Measurements from ENCODE around the gene CHRNA7.

- TF ChIP-seq, protein P1, sequence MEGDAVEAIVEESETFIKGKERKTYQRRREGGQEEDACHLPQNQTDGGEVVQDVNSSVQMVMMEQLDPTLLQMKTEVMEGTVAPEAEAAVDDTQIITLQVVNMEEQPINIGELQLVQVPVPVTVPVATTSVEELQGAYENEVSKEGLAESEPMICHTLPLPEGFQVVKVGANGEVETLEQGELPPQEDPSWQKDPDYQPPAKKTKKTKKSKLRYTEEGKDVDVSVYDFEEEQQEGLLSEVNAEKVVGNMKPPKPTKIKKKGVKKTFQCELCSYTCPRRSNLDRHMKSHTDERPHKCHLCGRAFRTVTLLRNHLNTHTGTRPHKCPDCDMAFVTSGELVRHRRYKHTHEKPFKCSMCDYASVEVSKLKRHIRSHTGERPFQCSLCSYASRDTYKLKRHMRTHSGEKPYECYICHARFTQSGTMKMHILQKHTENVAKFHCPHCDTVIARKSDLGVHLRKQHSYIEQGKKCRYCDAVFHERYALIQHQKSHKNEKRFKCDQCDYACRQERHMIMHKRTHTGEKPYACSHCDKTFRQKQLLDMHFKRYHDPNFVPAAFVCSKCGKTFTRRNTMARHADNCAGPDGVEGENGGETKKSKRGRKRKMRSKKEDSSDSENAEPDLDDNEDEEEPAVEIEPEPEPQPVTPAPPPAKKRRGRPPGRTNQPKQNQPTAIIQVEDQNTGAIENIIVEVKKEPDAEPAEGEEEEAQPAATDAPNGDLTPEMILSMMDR (IDR thresholded peaks at IDR 0.05) = no peak
- no peak for TF ChIP-seq POLR2A (IDR thresholded peaks at IDR 0.05)
These were observed 188.4 kb downstream of the CHRNA7 start for GRCh38 chr15:32218666-32219065.
